Hippocampal formation (tissue), 2 donors: ENCODE data around the gene PROSER3.
A peak's percentile ranks its signal among the peaks of the same experiment; 100 is the strongest.

Source experiments
- DNase-seq, 2 donors: peaks; one replicate each; lab custom pipeline; 2025; lab: John Stamatoyannopoulos, UW

PROSER3 gene

DNA sequence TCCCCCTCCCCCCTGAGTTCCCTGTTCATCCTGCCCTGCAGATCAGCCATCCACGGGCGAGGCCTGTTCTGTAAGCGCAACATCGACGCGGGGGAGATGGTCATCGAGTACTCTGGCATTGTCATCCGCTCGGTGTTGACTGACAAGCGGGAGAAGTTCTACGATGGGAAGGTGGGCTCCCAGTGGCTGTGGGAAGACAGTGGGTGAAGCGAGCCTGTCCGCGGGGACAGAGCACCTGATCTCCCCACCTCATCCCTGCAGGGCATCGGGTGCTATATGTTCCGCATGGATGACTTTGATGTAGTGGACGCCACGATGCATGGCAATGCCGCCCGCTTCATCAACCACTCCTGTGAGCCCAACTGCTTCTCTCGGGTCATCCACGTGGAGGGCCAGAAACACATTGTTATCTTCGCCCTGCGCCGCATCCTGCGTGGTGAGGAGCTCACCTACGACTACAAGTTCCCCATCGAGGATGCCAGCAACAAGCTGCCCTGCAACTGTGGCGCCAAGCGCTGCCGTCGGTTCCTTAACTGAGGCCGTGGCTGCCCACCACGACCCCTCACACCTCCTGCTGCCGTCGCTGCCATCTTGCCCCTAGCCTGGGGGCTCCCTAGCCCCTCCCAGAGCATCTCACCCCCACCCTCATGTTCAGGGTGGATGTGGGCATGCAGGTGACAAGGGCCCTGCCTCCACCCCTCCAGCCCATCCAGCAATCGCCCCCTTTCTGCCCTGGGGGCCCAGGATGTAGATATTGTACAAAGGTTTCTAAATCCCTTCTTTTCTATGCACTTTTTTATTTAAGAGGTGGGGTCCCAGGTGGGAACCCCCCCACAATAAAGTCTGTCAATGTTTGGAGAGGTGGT, 19.7 kb upstream of the PROSER3 start:
- no peak for DNase-seq

DNA sequence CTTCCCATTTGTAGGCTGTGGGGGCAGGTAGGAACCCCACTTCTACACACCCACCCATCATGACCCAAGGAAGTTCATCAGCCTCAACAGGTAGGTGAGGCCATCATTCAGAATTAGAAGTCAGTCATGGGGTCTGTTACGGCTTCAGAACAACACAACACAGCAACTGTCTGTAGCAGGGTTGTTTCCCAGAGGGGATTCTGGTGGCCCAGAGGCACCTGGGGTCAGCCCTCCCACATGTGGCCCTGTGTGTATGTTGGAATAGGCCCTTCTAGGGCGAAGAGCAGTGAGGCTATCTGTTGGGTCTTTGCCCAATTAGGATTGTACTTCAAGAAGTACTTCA, 19.1 kb upstream of the PROSER3 start:
- DNase-seq: no peak

DNA sequence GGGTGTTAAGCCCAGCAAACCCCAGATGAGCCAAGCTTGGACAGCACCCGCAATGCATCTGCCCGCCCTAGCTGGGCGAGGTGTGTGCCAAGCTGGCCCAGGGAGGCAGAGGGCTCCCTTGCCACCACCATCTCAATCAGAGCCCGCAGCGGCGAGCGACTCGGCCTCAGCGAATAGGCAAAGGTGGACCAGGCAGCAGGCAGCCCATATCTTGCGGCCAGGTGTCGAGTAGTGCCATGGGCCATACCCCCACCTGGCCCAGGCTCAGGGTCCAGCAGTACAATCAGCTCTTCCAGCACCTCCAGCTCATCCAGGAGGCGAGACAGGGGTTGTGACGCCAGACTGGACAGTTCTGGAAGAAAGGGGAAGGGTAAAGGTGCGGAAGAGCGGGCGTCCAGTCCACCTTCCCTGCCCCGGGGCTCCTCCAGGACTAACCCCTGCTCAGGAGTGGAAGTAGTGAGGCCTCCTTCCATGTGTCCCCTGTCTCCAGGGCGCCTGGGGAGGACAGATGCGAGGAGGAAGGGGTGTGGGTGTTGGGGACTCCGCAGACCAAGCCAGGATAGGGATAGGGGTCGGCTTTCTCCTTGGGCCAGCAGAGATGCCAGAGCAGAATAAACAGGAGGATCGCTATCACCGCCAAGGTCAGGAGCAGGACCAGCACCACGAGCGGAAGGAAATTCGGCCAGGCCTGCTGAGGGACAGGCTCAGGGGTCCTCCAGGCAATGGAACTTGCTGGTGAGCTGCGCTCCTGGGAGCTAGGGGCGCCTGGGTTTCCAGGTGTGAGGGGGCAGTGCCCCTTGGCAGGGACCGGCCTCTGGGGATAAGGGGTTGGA, 18.5 kb upstream of the PROSER3 start:
- no peak for DNase-seq

DNA sequence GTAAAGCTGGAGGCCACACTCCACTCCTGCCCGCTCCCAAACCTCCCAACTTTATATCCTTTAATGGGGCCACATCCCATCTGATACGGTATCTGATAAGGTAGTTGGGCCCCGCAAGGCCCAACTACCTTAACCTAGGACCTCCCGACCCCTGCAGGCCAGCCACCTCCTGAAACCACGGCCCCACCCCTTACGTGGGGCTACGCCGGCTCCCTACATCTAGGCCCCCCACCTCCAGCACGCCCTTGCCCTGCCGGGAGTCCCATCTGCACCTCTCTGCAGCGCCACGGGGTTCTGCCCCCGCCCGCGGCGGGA, 17.9 kb upstream of the PROSER3 start:
- DNase-seq: no peak

DNA sequence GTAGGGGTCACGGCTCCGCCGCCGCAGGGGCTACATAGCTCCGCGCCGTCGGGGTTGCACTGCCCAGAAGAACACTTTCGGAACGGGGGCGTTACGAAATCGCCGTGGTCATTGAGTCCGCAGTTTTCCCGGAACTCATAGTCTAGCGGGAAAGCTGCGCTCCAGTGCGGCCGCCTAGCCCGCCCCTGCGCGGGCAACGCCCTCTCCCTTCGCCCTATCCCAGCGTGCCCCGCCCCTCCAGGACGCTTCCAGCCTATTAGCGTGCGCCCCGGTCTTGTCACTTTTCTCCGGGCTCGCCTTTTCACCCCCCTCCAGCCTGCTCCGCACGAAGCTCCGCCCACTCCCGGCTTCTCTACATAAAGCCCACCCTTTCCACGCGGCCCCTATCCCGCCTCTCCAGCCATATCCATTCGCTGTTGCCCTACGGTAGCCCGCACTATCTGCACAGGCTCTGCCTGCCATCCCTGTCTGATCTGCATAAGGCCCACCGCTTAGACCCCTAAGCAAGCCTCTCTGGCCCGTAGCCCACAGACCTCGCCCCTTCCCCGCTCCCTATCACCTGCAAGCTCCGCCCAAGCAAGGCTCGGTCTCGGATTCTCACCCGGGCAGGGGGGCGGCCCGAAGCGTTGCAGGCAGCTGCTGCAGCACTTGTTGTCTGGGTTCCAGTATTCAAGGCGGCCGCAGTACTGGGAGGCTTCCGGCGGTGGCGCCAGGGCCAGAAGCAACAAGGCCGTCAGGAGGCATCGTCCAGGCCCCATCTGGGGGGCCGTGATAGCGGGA, 17.4 kb upstream of the PROSER3 start:
- peak; percentile 97 to 98 for DNase-seq

DNA sequence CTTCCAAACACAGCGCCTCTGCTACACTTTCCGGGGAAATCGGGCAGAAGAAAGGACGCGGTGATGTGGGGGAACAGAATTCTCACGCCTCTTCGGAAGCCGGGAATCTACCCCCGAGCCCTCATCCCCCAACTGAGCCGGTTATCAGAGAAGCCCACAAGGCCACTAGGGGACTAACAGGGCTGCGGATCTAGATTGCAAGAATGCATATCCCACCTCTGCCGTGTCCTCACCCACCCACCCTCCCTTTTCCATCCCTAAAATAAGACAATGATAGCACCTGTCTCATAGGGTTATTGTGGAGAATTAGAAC, 16.8 kb upstream of the PROSER3 start:
- DNase-seq: no peak

DNA sequence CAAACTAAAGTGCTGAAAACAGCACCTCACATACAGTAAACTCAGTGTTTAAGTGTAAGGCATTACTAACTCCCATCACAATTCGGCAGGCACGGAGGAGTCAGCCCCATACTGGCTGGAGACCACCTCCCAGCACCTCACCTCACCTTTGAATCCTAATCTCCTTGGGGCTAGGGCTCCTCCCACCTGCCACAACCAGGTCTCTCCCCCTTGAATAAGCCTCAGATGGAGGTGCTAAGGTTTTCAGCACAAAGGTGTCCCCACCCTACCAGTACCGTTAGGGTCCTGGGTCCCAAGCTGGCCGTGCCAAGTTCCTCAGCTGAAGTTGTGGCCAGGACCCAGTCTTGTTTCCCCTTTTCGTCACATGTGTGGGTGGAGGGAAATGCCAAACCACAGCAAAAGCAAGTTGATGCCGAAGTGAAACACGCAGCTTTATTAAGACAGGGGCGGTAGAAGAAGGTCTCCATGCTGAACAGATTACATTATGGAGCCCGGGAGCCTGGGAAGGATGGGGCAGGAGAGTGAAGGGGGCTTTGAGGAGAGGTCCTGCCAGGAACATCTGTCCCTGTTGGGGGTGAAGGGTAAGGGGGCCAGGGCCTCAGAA, 15.8 kb upstream of the PROSER3 start, which contains the start of gene IGFLR1:
IGFLR1 (minus strand) TSS at position 332 of the 604 bp plus-strand sequence. CDS start 1,272 bp downstream, outside the sequence.
- DNase-seq: peak in 1 of 2 donors; percentile 31

DNA sequence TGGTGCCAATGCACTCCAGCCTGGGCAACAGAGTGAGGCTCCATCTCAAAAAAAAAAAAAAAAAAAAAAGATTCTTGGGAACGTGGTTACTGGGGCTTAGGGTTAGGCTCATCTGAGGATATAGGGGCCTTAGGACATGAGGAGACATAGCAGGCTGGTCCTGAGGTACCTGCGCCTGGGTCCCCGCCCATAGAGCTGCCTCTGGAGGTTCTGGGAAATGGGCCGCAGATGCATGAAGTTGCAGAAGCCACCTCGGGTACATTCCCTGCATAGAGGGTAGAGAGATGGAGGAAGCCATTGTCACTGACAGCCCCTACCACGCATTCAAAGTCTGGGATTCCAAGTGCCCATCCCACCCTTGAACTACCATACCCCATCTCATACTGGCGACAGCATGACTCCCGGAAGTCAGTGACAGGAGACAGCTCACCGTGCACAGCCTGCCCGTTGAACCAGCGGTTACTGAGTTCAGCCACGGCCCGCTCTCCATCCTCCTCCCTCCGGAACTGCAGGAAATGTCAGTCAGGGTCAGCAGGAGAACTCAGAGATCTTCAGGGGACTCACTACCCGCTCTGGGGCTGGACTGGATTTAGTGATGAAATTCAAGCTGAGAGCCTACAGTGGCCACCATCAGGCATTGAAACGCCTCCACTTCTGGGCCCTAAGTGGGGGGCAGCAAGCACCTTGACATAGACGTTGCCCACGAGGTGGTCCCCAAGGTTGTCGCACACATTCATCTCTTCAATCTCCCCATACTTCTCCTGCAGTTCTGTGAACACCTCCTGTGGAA, 14.1 kb upstream of the PROSER3 start:
- no peak for DNase-seq

DNA sequence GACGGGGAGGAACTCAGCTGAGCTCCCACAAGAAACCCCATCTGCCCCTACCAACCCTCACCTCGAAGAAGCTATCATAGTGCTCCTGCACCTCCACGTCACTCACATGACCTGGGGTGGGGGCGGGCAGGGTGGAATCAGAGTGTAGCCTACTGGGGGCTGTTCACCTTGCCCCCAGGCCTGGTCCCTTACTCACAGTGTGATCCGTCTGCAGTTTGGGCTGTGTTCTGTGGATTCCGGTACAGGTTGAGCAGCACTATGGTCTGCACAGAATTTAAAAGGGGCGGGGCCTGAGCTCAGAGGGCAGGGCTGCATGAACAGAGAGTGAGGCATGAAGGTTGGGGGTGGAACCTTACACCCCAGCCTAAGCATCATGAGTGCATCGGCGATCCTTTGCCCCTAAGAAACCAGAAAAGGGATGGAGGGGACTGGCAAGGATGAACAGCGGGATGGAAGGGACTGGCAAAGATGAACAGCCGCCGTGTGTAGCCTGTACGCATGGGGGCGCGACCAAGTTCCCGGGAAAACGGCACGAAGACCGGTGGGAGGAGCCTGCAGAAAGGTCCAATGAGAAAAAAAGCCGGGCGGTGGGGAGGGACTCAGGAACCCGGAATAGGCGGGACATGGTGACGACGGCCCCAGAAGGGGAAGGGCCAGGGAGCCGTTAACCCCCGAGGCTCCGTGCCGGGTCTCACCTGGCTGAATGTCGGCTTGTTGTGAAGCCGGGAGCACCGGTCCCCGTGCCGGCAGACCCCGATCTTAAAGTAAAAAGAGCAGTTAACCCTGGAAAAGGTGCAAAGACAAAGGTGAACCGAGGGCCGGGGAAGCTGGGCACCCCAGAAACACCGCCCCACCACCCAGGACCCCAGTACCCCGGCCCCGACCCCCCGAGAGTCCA, 13.3 kb upstream of the PROSER3 start:
- peak; percentile 88 to 90 for DNase-seq

DNA sequence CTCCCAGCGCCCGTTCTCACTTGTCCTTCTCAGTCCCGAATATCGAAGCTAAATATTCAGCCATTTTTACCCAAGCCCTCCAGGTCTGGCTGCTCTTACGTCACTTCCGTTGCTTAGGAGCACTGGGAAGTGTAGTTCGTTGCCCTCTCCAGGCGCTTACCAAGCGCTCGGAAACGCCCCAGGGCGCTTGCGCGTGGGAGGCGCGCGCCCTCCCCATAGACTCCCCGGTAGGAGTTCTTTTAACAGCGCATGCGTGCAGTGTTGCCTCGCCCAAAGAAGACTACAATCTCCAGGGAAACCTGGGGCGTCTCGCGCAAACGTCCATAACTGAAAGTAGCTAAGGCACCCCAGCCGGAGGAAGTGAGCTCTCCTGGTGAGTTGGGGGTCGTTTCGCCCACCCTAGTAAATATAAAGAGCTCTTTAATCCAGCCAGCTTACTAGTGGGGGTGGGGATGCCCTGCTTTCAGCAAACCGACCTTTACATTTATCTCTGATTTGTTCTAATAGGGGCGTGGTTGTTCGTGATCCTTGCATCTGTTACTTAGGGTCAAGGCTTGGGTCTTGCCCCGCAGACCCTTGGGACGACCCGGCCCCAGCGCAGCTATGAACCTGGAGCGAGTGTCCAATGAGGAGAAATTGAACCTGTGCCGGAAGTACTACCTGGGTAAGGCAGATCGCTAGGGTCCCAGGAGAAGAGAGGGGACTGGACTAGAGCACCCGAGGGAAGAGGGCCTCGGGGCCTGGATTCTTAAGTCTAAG, 12.5 kb upstream of the PROSER3 start, which contains the start of the genes PSENEN and U2AF1L4:
PSENEN (plus strand) TSS at position 324 of the 759 bp plus-strand sequence; CDS start at position 604, 280 bp downstream.
U2AF1L4 (minus strand) TSS at position 91 of the 759 bp plus-strand sequence; CDS start at position 64, 27 bp downstream.
- peak; percentile 98 to 99 for DNase-seq

DNA sequence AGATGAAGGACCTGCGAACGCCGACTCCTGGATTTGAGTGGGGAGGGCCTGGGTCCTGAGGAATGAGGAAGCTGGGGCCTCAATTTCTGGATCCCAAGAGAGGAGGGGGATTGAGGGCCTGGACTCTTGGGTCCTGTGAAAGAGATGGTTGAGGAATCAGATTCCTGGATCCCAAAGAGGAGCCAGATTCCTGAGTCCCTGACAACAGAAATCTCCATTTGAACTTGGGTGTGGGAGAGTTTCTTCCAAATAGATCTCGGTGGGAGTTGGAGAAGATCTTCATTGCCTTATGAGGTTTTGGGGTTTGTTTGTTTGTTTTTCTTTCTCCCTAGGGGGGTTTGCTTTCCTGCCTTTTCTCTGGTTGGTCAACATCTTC, 11.9 kb upstream of the PROSER3 start:
- no peak for DNase-seq

DNA sequence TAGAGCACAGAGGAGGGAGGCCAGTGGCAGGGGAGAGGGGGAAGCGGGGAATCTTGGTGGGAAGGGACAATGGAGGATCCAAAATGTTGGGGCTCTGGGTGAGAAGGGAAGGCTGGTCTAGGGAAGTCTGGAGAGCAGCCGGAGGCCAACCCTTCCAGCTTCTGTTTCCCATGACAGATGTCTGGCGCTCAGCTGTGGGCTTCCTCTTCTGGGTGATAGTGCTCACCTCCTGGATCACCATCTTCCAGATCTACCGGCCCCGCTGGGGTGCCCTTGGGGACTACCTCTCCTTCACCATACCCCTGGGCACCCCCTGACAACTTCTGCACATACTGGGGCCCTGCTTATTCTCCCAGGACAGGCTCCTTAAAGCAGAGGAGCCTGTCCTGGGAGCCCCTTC, 11.4 kb upstream of the PROSER3 start:
- no peak for DNase-seq

DNA sequence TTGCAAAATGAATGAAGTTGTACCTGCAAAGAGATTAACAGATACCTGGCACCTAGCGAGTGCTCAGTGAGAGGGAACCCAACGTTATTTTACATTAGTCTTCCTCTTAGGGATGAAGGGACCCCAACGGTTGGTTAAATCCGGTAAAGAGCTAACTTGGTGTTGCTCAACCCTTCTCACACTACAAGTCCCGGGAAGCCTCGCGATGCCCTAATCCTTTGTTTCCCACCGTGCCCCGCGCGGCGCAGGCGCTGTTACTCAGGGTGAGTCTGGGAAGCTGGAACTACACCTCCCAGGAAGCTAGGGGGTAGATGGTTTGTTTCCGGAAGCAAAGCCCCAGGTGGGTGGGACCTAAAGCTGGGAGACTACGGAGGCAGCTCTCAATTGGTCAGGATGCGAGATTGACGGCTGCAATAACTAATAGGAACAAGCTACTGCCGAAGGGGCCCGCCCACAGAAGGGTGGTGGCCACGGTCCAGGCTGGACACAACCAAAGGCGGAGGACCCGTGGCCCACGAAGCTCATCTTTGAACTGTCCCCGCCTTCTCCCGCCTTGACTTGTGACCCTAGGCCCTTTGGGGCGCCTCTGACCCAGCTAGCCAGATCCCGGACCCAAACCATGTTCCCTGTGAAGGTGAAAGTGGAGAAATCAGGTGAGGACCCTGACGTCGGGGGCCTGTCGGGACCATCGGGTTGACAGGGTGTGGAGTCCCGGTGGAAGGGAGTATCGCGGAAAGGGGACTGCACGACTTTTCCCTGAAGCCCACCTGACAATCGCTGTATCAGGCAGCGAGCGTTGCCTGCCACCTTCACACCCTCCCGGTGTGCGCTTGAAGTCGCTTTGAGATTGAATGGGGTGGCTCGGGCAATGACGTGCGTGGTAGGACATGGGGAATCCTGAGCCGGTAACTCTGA, 9.6 kb upstream of the PROSER3 start, which contains the start of gene LIN37:
LIN37 (plus strand) TSS at position 471 of the 915 bp plus-strand sequence; CDS start at position 620, 149 bp downstream.
- peak; percentile 100 for DNase-seq

DNA sequence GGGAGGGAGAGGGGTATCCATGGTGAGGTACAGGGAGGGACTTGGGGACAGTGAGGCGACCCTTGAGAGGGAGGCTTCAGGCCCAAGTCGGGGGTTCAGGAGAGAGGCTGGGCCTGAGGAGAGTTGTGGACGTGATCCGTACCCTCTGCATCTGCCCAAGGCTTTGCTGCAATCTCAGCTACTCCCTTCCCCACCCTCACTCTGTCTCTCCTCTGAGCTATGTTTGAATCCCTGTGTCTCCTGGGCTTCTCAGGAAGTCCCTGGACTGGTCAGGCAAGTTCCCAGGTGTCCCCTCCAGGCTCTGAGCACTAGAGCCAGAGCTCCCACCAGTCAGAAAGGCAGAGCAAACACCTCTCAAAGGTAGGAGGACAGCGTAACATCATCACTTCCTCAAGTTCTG, 7.8 kb upstream of the PROSER3 start:
- DNase-seq: no peak

DNA sequence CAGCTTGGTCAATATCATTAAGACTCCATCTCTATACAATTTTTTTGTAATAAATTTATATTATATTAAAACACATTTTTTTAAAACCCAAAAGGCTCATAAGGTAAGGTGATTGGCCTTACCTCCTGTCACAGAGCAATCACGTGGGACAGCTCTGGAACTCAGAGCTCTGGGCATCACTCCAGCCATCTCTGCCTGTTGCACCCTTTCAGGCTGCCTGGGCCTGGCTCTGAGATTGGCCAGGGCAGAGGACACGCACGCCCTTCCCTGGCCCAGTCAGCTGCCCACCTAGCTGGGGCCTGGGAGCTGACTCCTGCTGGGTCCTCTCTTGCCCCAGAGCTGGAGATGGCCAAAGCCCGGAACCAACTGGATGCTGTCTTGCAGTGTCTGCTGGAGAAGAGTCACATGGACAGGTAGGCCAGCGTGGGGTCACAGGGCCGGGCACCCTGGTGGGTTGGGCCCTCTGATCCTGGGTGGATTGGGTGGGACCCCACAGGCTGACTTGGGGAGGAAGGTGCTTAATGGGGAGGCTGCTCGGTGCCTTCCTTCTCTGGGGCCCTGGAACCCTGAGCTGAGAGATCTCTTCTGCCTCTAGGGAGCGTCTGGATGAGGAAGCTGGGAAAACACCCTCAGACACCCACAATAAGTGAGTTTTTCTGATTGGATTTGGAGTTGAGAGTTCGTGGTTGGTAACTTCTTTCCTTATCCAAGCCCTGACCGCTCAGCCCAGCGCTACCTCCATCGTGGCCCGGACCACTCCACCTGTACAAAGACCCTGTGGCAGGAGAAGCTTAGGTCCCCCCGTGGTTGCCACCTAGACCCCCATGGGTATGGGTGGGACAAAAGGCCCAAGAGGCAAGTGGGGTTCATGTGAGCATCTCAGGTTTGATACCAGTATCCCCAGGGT, 5.9 kb upstream of the PROSER3 start:
- no peak for DNase-seq

DNA sequence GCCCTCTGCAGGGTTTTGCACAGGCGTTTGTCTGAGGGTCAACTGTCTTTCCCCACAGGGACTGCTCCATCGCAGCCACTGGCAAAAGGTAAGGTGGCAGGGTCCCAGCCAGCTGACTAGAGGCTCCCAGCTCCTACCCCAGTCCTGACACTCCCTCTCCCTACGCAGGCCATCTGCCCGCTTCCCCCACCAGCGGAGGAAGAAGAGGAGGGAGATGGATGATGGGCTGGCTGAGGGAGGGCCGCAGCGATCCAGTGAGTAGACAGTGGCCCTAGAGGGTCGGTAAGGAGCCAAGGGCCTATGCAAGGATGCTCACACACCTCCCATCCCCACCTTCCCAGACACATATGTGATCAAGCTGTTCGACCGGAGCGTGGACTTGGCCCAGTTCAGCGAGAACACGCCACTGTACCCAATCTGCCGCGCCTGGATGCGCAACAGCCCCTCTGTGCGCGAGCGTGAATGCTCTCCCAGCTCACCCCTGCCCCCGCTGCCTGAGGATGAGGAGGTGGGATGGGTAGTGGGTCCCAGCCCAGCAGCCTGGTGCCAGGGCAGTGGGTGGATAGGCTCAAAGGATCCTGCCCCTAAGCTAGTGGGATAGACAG, 5.1 kb upstream of the PROSER3 start:
- no peak for DNase-seq
